Kasumi-1 (cell line): Measurements from ENCODE around the gene HMGXB4.
A peak's percentile ranks its signal among the peaks of the same experiment; 100 is the strongest.

ENCODE experiments used
- DNase-seq, 2 experiments: peaks; one replicate each; lab custom pipeline; 2025; lab: John Stamatoyannopoulos, UW

Gene HMGXB4

GRCh38 chr22:35326854-35327562, 69.7 kb downstream of the HMGXB4 start:
- no peak for DNase-seq

- no peak for DNase-seq
Observed at GRCh38 chr22:35327690-35328471, 70.6 kb downstream of the HMGXB4 start.

DNA sequence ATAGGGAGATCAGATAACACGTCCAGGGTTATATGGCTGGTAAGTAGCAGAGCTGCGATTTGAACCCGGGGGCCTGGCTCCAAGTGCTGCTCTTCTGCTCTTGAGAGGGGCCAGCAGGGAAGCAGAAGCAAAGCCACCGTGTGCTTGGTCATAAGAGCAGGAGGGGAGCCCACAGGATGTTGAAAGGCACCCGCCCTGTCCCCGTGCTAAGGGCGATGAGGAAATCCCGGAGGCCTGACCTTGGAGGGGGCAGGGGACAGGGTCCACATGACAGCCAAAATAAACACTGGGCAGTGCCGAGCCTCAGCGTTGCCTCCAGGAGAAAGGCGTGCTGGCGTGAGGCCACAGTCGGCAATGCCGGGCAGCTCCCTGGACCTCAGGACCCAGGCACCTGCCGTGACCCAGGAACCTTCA, 71.2 kb downstream of the HMGXB4 start:
- DNase-seq, result no peak

DNA sequence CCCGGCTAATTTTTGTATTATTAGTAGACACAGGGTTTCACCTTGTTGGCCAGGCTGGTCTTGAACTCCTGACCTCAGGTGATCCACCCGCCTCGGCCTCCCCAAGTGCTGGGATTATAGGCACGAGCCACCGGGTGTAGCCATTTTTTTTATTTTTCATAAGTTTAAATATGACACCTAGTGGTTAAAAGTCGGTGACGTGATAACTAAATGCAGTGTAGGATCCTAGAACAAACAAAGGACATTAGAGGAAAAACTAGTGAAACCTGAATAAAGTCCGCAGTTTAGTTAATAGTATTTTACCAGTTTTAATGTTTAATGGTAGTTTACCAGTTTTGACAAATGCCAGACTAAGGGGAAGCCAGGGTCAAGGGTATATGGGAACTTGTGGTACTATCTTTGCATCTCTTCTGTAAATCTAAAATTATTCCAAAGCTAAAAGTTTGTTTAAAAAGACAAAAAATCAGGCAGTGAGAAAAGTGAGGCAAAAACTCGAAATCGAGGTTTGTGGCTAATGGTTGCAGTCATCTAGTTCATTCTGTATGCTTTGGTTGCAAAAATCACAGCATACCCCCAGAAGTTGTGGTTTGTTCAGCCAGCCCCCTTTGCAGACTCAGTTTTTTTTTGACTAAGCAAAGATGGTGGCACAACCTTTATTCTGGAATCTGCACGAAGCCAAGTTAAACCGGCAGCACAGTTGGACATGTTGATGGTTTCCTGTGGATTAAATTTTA, 72.0 kb downstream of the HMGXB4 start:
- peak in 1 of 2 experiments; percentile 18 for DNase-seq

- DNase-seq, result peak; percentile 91 to 92
Observed at GRCh38 chr22:35330258-35330861, 73.1 kb downstream of the HMGXB4 start.

DNA sequence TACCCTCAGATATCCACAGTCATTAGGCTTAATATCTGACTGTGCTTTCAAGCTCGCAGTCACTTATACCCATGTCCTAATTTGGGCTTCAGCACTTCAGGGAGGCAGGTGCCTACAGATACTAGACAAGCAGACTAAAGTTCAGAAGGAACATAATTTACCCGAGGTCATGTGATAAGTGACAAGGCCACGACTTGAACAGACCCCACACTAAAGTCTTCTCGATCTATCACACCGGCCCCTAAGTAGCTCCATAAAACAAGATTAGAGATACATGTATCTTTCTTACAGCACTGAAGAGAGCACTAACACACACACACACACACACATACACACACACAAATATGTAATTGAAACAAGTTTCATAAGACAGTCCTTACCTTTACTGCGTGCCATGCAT, 75.0 kb downstream of the HMGXB4 start:
- DNase-seq, result no peak

GRCh38 chr22:35333220-35333619, 75.9 kb downstream of the HMGXB4 start:
- DNase-seq, result no peak

GRCh38 chr22:35334004-35334403, 76.7 kb downstream of the HMGXB4 start:
- peak; percentile 43 to 67 for DNase-seq

- DNase-seq, result no peak
Observed at GRCh38 chr22:35335468-35335867, 78.2 kb downstream of the HMGXB4 start.

DNA sequence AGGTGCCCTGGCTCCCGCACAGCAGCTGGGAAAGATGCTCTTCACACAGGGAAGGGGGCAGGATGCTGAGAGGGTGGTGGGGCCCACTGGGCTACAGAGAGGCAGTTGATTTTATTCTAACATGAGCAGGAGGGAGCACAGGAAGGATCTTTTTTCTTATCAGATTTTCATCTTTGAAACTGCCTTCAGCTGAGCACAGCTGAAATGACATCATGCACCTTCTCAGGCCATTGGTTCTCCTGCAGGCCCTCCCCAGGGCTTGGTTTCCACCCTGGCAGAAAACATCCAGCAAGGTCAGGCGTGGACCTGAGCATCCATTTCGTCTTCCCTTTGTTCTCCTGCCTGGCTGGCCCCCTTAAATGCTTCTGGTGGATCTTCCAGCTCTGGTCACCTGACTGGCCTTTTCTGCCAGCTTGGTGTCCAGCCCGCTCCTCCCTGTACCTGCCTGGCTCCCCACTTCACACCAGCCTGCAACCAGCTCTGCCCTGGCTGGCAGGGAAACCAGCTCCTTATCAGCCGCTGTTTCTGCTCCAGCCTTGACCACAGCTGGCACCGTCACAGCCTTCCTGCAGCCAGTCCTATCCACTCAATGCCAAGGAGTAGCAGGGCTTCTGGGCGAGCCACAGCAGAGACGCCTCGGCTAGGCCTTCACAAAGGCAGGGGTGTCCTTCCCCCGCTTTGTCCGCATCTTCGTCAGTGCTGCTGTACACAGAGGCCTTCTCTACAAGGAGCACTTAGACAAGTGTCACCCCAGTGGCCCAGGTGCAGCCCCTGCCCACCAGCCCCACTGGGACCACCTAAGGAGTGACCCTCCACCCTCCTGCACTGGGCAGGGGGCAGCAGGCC, 78.9 kb downstream of the HMGXB4 start:
- no peak for DNase-seq

DNA sequence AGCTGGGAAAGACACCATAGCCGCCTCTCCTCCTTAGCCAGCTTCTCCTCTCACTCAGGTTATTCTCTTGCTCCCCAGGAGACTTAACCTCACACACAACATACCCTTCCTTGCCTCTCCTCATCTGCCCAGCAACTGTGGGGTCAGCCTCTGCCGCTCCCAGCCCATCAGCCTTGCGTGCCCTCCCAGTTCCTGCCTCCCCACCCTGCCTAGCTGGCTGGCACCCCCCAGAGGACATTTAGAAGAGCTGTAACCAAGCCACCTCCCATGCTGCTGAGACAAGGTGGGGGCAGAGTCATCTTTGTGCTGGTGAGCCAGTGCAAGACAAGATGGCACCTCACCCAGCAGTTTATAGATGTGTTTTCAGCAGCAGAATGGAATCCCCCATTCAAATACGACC, 80.6 kb downstream of the HMGXB4 start:
- DNase-seq, result peak; percentile 15 to 20

DNA sequence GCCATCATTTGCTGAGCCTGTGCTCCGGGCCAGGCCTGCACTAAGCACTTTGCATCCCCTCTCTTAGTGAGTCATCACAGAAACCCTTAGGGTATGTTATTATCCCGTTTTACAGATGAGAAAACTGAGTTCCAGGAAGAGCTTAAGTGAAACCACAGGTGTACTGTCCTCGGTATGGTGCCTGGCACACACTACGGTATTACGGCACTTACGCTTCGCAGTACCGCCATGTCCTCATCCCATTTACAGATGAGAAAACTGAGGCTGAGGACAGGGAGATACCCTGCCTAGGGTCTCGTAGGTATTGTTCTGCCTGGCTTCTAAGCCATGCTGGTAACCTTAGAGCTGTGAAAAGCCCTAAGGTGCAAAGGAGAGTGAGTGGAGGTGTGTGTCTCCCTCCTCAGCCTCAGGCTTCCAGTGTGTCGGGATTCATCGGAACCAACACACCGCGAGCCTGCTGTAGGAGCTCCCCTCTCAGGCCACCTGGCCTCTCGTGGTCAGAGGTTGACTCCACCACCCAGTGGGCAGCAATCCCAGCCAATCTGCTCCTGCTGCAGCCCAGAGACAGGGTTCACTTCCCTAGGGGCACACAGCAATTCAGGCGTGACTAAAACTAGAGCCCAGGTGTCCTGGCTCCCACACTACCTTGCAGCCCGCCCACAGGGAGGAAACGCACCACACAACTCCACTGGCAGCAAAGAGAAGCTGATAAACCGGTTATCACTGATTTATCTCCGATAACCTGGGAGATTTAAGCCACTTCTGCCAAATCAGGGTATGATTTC, 84.0 kb downstream of the HMGXB4 start:
- no peak for DNase-seq

GRCh38 chr22:35342390-35342789, 85.1 kb downstream of the HMGXB4 start:
- DNase-seq, result no peak

GRCh38 chr22:35343664-35344550, 86.6 kb downstream of the HMGXB4 start:
- DNase-seq, result no peak

DNA sequence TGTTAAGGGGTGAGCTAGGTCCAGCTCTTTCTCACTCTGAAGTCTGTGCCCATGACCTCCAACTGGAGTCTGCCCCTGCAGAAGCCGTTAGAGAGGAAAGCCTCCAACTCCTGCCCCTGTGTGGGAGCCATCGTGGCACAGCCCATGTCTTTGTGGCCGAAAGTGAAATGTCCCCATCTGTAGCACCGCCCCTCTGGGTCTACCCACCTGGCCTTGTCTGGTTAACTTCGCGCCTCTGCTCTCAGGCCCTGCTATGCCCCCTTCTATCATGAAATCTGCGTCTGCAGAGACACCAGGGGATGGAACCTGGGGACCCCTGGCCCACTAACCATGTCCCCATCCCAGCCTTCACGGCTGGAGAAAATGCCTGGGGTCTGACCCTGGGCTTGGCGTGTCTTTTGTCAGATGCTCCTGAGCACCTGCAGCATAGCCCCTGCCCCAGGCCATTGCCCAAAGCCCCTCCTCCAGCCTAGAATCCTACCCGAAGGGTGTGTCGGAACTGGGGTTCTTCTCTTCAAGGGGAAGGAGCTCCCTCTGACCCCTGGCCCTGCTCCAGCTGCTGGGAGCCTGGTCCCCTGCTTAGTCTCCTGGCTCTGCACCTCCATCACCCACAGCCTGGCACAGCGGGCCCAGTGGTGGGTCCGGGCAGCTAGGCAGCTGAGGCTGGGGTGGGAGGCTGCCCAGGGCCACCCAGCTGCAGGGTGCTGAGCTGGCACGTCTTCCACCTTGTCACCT, 87.8 kb downstream of the HMGXB4 start:
- no peak for DNase-seq
